ENCODE results near the gene HCAR1.
"Not testable (repeated sequence)": the region's sequence is repeated elsewhere in the genome, so short reads cannot be mapped to it uniquely, and the experiment has no call there.

HCAR1 gene

DNA sequence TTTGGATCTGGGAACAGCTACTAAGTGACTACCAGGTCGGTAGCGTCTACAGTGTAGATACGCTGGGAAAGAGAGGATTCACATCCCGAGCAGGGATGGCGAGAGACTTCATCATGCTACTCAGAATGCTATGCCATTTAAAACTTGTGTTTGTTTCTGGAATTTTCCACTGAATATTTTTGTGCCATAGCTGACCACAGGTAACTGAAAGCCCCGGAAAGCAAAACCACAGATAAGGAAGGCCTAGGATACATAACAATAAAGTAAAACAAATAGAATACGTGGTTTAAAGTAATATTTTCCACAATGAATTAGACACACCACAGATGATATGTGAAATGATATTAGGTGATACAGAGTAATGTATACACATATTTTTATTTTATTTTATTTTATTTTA, 7.9 kb upstream of the HCAR1 start:
- DNase-seq (ENCODE audit: insufficient read length) (no peak), FAIRE-seq (no peak)
- TF ChIP-seq TAF1 (IDR thresholded peaks at IDR 0.05; ENCODE audit: borderline replicate concordance, low read depth, low read length) = no peak
- no peak for TF ChIP-seq POLR2A (IDR thresholded peaks at IDR 0.05; ENCODE audit: low read depth, low read length)
- TF ChIP-seq POLR2AphosphoS5 (IDR thresholded peaks at IDR 0.05; ENCODE audit: low read depth, low read length) = no peak

DNA sequence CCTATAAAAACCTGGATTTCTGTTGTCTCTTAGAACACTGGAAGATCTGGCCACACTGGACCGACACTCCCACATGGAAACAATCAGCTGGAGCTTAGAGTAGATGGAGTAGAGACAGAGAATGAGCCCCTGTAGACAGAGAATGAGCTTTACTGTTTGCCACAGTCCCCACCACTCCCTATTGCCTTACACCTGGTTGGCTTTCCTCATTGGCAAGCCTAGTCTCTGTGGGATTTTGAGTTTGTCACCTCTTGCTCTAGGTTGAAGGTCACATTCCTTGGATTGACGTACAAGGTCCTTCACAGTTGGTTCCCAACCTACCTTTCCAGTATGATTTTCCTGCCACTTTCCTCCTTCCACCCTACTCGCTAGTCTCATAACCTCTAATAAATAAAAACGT, 2.0 kb upstream of the HCAR1 start:
- TF ChIP-seq TAF1 (IDR thresholded peaks at IDR 0.05; ENCODE audit: borderline replicate concordance, low read depth, low read length) (no peak), POLR2A (IDR thresholded peaks at IDR 0.05; ENCODE audit: low read depth, low read length) (no peak), POLR2AphosphoS5 (IDR thresholded peaks at IDR 0.05; ENCODE audit: low read depth, low read length) (no peak)
- DNase-seq (ENCODE audit: insufficient read length) (no peak), FAIRE-seq (no peak)

DNA sequence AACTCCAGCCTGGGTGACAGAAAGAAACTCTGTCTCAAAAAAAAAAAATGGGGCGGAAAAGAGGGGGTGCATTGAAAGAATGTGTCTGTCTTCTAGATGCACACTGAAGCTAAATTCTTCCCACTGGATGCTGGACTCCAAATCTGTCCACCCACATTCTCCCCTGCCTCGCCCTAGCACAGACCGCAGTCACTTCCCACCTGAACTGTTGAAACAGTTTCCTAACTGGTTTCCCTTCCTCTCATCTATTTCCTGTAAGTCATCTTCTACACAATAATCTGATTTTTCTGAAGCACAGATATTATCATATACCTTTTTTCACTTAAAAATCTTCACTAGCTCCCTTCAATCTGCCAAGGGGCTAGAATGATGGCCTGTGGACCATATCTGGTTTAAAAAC, 1.5 kb upstream of the HCAR1 start:
- TF ChIP-seq POLR2A (IDR thresholded peaks at IDR 0.05; ENCODE audit: low read depth, low read length) (no peak), TAF1 (IDR thresholded peaks at IDR 0.05; ENCODE audit: borderline replicate concordance, low read depth, low read length) (no peak)
- FAIRE-seq (no peak), DNase-seq (ENCODE audit: insufficient read length) (no peak)

DNA sequence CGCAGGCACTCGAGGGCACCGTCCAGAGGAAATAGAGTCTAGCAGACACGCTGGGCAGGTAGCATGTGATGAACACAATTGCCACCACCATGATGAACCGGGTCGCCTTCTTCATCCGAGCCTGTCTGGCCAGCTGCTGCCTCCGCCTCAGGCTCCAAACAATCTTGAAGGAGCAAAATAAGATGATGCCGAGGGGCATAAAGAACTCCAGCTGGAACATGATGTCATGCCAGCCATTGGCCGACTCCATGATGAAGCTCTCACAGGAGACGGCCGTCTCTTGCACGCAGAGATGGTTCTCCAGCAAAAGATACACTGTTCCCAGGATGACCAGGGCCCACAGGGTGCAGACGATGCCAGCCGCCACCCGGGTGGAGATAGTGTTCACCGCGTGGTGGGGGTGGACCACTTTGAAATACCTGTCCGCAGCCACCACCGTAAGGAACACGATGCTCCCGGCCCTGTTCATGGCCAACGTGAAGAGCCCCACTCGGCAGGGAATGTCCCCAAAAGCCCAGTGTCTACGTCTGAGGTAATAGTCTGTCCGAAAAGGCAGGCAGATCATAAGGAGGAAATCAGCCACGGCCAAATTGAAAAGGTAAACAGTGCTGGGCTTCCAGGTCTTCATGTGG, 945 bp downstream of the HCAR1 start:
- no peak for FAIRE-seq
- DNase-seq (ENCODE audit: insufficient read length) = no peak
- no peak for TF ChIP-seq POLR2A (IDR thresholded peaks at IDR 0.05; ENCODE audit: low read depth, low read length)
- TF ChIP-seq TAF1 (IDR thresholded peaks at IDR 0.05; ENCODE audit: borderline replicate concordance, low read depth, low read length) = no peak
- TF ChIP-seq POLR2AphosphoS5 (IDR thresholded peaks at IDR 0.05; ENCODE audit: low read depth, low read length) = no peak

DNA sequence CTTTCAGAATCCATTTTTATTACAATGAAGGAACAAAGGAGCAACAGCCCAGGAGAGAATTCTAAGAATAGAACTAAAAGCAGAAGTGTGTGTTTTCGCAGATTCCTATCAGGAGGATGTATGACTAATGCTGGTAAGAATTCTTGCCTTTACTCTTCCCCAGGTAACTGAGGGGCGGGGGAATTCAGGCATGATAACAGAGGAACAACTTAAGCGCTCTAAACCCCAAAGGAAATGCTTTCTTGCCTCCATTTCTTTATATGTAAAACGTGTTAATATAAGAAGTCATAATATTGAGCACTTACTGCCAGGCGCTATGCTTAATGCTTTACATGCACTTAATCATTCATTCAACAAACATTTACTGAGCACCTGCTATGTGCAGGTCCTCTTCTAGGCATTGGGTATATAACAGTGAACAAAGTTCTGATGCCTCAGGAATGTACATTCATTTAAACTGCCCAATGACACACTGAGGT, 4.5 kb downstream of the HCAR1 start:
- no peak for TF ChIP-seq TAF1 (IDR thresholded peaks at IDR 0.05; ENCODE audit: borderline replicate concordance, low read depth, low read length)
- TF ChIP-seq POLR2A (IDR thresholded peaks at IDR 0.05; ENCODE audit: low read depth, low read length) = no peak
- TF ChIP-seq POLR2AphosphoS5 (IDR thresholded peaks at IDR 0.05; ENCODE audit: low read depth, low read length) = no peak
- DNase-seq (ENCODE audit: insufficient read length) (no peak), FAIRE-seq (peak; percentile 40)

DNA sequence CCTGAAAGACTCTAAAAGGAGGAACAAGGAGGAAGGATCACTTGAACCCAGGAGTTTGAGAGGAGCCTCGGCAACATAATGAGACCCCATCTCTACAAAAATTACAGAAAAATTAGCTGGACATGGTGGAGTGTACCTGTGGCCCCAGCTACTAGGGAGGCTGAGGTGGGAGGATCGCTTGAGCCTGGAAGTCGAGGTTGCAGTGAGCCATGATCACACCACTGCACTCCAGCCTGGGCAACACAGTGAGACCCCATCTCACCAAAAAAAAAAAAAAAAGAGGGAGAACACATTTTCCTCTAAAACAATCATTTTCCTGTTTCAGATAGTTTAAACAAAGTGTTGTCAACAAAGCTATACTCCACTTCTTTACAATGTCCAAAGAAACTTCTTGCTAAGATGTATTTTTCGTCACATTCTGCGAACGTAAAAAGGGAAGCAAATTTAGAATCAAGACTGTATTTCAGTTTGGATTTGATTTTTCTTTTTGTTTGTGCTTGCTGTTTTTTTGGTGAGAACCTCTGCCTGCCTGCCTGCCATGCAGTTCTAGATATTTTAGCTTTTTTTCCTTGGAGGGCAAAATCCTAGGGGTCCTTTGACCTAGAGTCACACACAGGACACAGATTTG, 5.1 kb downstream of the HCAR1 start:
- no peak for TF ChIP-seq TAF1 (IDR thresholded peaks at IDR 0.05; ENCODE audit: borderline replicate concordance, low read depth, low read length)
- no peak for TF ChIP-seq POLR2A (IDR thresholded peaks at IDR 0.05; ENCODE audit: low read depth, low read length)
- no peak for TF ChIP-seq POLR2AphosphoS5 (IDR thresholded peaks at IDR 0.05; ENCODE audit: low read depth, low read length)
- no peak for DNase-seq (ENCODE audit: insufficient read length)
- FAIRE-seq = peak; percentile 48

DNA sequence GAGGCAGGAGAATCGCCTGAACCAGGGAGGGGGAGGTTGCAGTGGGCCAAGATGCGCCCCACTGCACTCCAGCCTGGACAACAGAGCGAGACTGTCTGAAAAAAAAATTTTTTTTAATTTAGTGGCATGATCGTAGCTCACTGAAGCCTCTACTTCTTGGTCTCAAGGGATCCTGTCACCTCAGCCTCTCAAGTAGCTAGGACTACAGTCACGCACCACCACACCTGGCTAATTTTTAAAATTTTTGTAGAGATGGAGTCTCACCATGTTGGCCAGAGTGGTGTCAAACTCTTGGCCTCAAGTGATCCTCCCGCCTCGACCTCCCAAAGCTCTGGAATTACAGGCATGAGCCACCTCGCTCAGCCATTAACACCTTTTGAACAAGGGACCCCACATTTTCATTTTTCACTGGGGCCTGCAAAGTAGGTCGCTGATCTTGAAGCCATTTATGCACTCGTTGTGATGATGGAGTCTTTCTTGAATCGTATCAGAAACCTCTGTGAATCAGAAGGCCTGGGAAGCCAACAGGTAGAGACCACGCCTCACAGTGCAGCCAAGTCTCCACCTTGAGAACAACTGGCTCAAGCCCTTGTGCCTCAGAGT, 5.9 kb downstream of the HCAR1 start:
- no peak for FAIRE-seq
- TF ChIP-seq POLR2AphosphoS5 (IDR thresholded peaks at IDR 0.05; ENCODE audit: low read depth, low read length) (no peak), POLR2A (IDR thresholded peaks at IDR 0.05; ENCODE audit: low read depth, low read length) (no peak), TAF1 (IDR thresholded peaks at IDR 0.05; ENCODE audit: borderline replicate concordance, low read depth, low read length) (no peak)
- no peak for DNase-seq (ENCODE audit: insufficient read length)

DNA sequence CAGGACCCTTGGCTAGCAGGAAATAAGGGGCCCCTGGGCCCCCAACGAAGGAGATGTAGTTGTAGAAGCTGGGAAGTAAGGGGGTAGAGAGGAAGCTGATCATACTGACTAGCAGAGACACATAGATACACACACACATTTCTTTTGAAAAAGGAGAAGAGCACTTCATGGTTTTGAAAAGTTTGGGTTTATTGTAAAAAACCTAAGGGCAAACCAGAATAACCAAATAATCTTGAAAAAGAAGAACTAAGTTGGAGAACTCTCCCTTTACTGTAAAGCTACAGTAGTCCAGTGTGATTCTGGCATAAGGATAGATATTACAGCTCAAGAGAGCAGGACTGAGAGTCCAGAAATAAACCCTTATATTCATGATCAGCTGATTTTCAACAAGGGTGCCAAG, 8.3 kb downstream of the HCAR1 start:
- DNase-seq (ENCODE audit: insufficient read length) = no peak
- TF ChIP-seq TAF1 (IDR thresholded peaks at IDR 0.05; ENCODE audit: borderline replicate concordance, low read depth, low read length) = no peak
- TF ChIP-seq POLR2A (IDR thresholded peaks at IDR 0.05; ENCODE audit: low read depth, low read length) = no peak
- no peak for TF ChIP-seq POLR2AphosphoS5 (IDR thresholded peaks at IDR 0.05; ENCODE audit: low read depth, low read length)
- FAIRE-seq = no peak

DNA sequence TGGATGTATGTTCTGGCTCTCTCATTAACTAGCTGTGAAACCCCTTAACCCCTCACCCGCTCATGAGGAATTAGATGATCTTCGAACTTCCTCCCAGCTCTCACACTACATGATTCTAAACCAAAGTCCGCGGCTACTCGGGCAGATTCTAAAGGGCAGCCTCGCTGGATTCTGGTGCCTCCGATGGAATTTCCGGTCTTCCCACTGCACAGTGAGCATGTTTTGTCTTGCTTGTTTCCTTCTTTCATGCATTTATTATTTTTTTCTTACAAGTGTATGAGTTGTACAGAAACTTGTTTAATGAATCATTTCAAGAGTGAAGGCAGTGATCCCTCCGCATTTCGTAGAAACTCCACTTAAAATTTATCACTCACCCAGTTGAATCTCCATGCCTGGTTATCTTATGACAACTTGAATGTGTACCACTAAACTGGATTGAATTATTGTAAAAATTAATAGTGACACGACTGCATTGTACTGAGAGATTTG, 9.5 kb downstream of the HCAR1 start:
- FAIRE-seq (no peak), DNase-seq (ENCODE audit: insufficient read length) (no peak)

DNA sequence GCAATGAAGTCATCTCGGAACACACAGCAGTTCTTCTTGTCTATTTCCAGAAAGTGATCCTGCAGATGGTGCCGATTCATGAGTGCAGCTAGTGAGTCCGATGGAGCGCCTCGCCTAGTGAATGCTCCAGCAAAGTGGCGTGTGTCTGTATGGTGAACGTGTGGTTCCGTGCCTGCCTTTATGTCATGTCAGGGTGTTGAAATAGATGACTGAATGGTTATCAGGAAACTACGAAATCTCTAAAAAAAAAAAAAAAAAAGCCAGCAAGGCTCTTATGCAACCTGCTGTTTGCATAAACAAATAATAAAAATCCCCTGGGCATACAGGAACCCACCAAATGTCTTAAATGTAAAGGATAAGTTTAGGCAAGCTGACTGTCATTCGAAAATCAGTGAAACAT, 14.0 kb downstream of the HCAR1 start, which contains the start of gene HCAR3:
TSS of gene HCAR3 (minus strand) at position 154 of the 400 bp plus-strand sequence. CDS start at position 80, 74 bp downstream.
- FAIRE-seq = not testable (repeated sequence)

More for the DNA sequence above, 9.5 kb downstream of the HCAR1 start:
- TF ChIP-seq TAF1 (IDR thresholded peaks at IDR 0.05; ENCODE audit: borderline replicate concordance, low read depth, low read length) = no peak
- no peak for TF ChIP-seq POLR2A (IDR thresholded peaks at IDR 0.05; ENCODE audit: low read depth, low read length)
- TF ChIP-seq POLR2AphosphoS5 (IDR thresholded peaks at IDR 0.05; ENCODE audit: low read depth, low read length) = no peak

DNA sequence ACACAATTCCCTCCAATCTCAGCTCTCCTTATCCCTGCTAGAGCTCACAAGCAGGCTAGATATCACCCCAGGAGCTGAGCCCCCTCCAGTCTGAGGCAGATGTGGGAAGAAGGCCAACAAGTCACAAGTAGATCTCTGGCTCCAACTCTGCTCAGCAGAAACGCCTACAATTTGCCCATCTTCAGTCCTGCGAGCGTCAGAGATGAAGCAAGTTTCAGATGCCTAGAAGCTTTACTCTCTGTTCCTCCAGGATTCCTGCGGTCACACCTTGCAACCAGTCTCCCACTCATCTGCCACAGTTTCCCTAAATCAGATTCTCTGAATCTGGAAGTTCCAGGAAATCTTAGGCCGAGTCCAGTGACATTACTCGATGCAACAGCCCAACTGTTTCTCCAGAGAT, 15.4 kb downstream of the HCAR1 start:
- not testable (repeated sequence) for FAIRE-seq; DNase-seq (ENCODE audit: insufficient read length)

More for the DNA sequence above, 14.0 kb downstream of the HCAR1 start, which contains the start of gene HCAR3:
- DNase-seq (ENCODE audit: insufficient read length) = not testable (repeated sequence)

DNA sequence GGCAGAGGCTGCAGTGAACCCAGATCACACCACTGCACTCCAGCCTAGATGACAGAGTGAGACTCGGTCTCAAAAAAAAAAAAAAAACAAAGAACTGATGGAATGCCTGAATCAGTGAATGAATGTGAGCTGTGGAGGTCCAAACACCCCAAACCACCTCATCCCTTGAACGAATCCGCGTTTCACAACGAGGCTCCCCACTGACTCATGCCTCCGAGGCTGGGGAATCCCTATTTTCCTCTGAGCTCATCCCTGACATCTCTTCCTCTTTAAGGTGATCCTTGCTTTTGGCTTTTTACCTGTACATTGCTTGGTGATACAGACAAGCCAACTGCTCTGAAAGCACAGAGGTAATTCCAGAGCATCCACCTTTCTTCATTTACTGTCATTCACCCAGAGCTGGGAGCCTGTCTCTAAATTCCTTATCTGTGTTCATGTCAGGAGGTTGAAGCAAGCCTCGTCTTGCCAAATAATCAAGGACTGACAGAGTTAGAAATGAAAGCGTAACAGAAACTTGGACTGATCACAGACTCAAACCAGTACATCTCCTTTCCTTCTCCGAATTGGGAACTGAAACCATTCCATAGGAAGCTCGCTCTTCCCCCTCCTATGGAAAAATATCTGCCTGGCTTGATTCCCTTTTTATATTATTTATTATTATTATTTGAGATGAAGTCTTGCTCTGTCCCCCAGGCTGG, 17.0 kb downstream of the HCAR1 start:
- FAIRE-seq = peak; percentile 17
- not testable (repeated sequence) for DNase-seq (ENCODE audit: insufficient read length)

DNA sequence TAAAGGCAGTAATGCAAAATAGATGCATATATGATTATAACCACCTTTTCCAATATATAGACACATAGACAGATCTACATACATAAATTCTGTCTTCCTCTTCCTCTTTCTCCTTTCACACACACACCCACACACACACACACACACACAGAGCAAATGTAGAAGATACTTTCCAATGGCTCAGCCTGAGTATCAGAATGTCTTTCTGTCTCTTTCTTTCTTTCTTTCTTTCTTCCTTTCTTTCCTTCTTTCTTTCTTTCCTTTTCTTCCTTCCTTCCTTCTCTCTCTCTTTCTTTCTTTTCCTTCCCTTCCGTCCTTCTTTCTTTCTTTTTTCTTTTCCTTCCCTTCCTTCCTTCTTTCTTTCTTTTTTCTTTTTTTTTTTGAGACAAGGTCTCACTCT, 19.4 kb downstream of the HCAR1 start:
- not testable (repeated sequence) for FAIRE-seq; DNase-seq (ENCODE audit: insufficient read length)

DNA sequence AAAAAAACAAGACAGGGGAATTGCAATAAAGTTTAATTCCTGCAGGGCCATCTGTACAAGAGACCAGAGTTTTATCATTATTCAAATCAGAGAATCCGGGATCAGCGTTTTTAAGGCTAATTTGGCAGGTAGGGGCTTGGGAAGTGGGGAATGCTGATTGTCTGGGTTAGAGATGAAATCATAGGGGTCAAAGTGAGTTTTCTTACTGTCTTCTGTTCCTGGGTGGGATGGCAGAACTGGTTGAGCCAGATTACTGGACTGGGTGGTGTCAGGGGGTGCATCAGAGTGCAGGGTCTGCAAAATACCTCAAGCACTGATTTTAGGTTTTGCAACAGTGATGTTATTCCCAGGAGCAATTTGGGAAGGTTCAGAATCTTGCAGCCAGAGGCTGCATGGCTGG, 20.3 kb downstream of the HCAR1 start:
- not testable (repeated sequence) for FAIRE-seq; DNase-seq (ENCODE audit: insufficient read length)

DNA sequence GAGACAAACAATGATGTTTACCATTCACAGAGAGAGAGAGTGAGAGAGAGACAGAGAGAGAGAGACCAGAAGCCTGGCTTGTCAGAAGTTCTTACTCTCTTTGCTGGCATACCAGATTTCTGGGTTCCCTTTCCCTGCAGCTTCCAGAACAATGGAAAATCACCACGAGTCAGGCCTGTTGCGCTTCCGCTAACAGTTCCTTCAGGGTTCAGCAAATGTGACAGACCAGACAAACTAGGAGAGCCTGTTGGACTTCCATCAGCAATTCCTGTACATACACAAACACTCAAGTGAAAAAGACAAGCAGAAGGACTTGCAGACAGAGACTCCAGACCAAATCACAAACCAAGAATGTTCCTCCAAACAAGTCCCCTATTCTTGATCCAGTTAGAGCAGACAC, 21.4 kb downstream of the HCAR1 start:
- not testable (repeated sequence) for FAIRE-seq; DNase-seq (ENCODE audit: insufficient read length)

DNA sequence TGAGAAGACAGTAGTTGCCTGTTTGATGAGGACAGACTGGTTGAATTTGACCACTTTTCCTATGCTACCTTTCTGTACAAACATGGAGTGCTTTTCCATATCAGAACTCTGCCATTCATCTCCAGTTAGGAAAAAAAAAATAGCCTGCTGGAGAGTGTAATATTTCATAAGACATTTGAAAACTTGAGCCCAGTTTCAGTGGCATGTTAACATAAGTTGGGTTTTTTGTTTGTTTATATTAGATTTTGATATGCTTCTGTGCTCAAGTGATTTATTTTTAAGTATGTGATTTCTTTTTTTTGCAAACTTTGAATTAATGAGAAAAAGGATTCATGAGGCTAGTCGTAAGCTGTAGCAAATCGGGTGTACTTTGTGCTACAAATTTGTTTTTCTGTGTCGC, 26.8 kb downstream of the HCAR1 start:
- not testable (repeated sequence) for FAIRE-seq; DNase-seq (ENCODE audit: insufficient read length)

Measured in GM12892 (cell line).